ENCODE data around the gene GPANK1.

DNA sequence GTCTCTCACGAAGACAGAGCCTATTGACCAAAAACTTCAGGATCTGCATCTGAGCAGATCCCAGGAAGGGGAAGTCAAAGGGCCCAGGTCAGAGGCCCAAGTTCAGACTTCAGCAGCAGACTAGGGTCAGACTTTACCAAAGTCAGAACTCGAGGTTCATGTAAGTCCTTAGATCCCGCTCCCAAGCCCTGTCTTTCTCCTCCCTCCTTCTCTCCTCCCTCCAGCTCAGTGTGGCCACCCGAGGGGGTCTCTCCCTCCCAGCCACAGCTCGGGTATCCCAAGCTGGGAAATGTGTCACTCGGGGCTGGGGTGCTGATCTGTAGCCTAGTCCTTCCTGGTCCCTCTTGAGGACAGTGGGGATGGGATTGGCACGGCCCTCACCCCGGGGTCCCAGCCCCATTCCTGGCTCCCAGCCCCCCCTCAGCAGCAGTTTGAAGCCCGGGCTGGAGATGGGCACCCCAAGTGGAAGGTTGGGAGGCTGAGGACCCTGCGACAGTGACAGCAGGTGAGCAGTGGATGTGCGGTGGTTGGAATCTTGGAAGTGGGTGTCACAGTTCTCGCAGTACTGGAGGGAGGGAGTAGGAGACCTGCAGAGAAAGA lies 2.6 kb downstream of the GPANK1 start:
- TF ChIP-seq, protein P1, sequence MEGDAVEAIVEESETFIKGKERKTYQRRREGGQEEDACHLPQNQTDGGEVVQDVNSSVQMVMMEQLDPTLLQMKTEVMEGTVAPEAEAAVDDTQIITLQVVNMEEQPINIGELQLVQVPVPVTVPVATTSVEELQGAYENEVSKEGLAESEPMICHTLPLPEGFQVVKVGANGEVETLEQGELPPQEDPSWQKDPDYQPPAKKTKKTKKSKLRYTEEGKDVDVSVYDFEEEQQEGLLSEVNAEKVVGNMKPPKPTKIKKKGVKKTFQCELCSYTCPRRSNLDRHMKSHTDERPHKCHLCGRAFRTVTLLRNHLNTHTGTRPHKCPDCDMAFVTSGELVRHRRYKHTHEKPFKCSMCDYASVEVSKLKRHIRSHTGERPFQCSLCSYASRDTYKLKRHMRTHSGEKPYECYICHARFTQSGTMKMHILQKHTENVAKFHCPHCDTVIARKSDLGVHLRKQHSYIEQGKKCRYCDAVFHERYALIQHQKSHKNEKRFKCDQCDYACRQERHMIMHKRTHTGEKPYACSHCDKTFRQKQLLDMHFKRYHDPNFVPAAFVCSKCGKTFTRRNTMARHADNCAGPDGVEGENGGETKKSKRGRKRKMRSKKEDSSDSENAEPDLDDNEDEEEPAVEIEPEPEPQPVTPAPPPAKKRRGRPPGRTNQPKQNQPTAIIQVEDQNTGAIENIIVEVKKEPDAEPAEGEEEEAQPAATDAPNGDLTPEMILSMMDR (IDR thresholded peaks at IDR 0.05), result no peak
- no peak for TF ChIP-seq SIN3A (IDR thresholded peaks at IDR 0.05; ENCODE audit: borderline replicate concordance, insufficient read depth, low read depth, low read length)
- TF ChIP-seq, protein P2, sequence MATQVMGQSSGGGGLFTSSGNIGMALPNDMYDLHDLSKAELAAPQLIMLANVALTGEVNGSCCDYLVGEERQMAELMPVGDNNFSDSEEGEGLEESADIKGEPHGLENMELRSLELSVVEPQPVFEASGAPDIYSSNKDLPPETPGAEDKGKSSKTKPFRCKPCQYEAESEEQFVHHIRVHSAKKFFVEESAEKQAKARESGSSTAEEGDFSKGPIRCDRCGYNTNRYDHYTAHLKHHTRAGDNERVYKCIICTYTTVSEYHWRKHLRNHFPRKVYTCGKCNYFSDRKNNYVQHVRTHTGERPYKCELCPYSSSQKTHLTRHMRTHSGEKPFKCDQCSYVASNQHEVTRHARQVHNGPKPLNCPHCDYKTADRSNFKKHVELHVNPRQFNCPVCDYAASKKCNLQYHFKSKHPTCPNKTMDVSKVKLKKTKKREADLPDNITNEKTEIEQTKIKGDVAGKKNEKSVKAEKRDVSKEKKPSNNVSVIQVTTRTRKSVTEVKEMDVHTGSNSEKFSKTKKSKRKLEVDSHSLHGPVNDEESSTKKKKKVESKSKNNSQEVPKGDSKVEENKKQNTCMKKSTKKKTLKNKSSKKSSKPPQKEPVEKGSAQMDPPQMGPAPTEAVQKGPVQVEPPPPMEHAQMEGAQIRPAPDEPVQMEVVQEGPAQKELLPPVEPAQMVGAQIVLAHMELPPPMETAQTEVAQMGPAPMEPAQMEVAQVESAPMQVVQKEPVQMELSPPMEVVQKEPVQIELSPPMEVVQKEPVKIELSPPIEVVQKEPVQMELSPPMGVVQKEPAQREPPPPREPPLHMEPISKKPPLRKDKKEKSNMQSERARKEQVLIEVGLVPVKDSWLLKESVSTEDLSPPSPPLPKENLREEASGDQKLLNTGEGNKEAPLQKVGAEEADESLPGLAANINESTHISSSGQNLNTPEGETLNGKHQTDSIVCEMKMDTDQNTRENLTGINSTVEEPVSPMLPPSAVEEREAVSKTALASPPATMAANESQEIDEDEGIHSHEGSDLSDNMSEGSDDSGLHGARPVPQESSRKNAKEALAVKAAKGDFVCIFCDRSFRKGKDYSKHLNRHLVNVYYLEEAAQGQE (IDR thresholded peaks at IDR 0.05; ENCODE audit: insufficient read depth in 1 of 2, low read depth in 2 of 2, low read length in 1 of 2), result no peak
- no peak for TF ChIP-seq POLR2AphosphoS5 (IDR thresholded peaks at IDR 0.05; ENCODE audit: low read depth, low read length)
- no peak for TF ChIP-seq TCF7L2 (IDR thresholded peaks at IDR 0.05; ENCODE audit: low read depth, low read length)
